CD14-positive monocyte (primary cell): Measurements from ENCODE around the gene DUSP3. TPM values are rescaled to one million over a fixed set of nuclear protein-coding genes. Genes with fewer than 3 reads are reported as not detected.
A peak's percentile ranks its signal among the peaks of the same experiment; 100 is the strongest.

Source experiments
- DNase-seq, 3 donors: peaks; one replicate each; pipeline ENCODE4 v3.0.0-alpha.2; 2011 to 2022
- H2AFZ ChIP-seq: 2 replicates; pipeline ENCODE4 v1.6.0; 2012; ENCODE audit warnings: mild to moderate bottlenecking, low read depth, low read length, inconsistent platforms; ENCODE audit not compliant: insufficient read depth, poor library complexity, severe bottlenecking
- H3K27ac ChIP-seq, 2 donors: 1 replicate in 1 of 2; 2 replicates in 1 of 2; pipeline ENCODE4 v1.5.1; 2012 to 2013; ENCODE audit warnings: low read length in 2 of 2, control low read depth in 1 of 2, inconsistent platforms in 1 of 2, low read depth in 1 of 2, mild to moderate bottlenecking in 1 of 2
- H3K27me3 ChIP-seq, 2 donors: one replicate each; pipeline versions ENCODE4 v1.6.0 to v1.6.1; 2011 to 2013; ENCODE audit warnings: low read length in 2 of 2; ENCODE audit not compliant: control insufficient read depth in 2 of 2, insufficient read depth in 2 of 2
- H3K36me3 ChIP-seq, 2 donors: replicated peaks in 1 of 2; 1 replicate in 1 of 2; 2 replicates in 1 of 2; pipeline versions ENCODE4 v1.5.1 to v1.6.1; 2012 to 2013; ENCODE audit warnings: low read length in 2 of 2, control low read depth in 1 of 2, inconsistent platforms in 1 of 2, mild to moderate bottlenecking in 1 of 2; ENCODE audit not compliant: insufficient read depth in 2 of 2, control insufficient read depth in 1 of 2
- H3K4me1 ChIP-seq, 2 donors: 1 replicate in 1 of 2; 2 replicates in 1 of 2; pipeline versions ENCODE4 v1.5.1 to v1.6.1; 2012 to 2013; ENCODE audit warnings: low read length in 2 of 2, control low read depth in 1 of 2, inconsistent platforms in 1 of 2, mild to moderate bottlenecking in 1 of 2, moderate library complexity in 1 of 2; ENCODE audit not compliant: insufficient read depth in 2 of 2, control insufficient read depth in 1 of 2
- H3K4me2 ChIP-seq: replicated peaks from 2 replicates; pipeline ENCODE3; 2012; ENCODE audit warnings: low read length, moderate library complexity, mild to moderate bottlenecking; ENCODE audit not compliant: poor library complexity, severe bottlenecking; ENCODE audit errors: extremely low read depth
- H3K4me3 ChIP-seq, 3 experiments: fragments of 200-600 bp in 1 of 3; sonication (generic) in 1 of 3; replicated peaks in 1 of 3; 1 replicate in 2 of 3; 2 replicates in 1 of 3; pipeline ENCODE4 v1.5.1; 2011 to 2013; ENCODE audit warnings: low read length in 3 of 3, mild to moderate bottlenecking in 3 of 3, control low read depth in 2 of 3, low read depth in 2 of 3, inconsistent platforms in 1 of 3, moderate library complexity in 1 of 3
- H3K79me2 ChIP-seq: 2 replicates; pipeline ENCODE4 v1.6.0; 2012; ENCODE audit warnings: mild to moderate bottlenecking, control low read depth, inconsistent platforms, low read length, moderate library complexity; ENCODE audit not compliant: insufficient read depth
- H3K9ac ChIP-seq: 2 replicates; pipeline ENCODE4 v1.6.0; 2017; ENCODE audit warnings: low read length, mild to moderate bottlenecking; ENCODE audit not compliant: insufficient read depth, poor library complexity, severe bottlenecking
- H3K9me3 ChIP-seq, 2 donors: replicated peaks in 1 of 2; 1 replicate in 1 of 2; 2 replicates in 1 of 2; pipeline versions ENCODE4 v1.5.1 to v1.6.1; 2012 to 2013; ENCODE audit warnings: low read length in 2 of 2, control low read depth in 1 of 2; ENCODE audit not compliant: control insufficient read depth in 1 of 2, insufficient read depth in 1 of 2
- H4K20me1 ChIP-seq: 2 replicates; pipeline ENCODE4 v1.6.0; 2012; ENCODE audit warnings: mild to moderate bottlenecking, low read length, control low read depth, moderate library complexity; ENCODE audit not compliant: insufficient read depth
- H3K27ac Mint-ChIP-seq, 7 donors: one replicate each; pipeline ENCODE4 v1.8.0; 2020; ENCODE audit warnings: mild to moderate bottlenecking in 7 of 7, mixed read lengths in 7 of 7, moderate library complexity in 6 of 7, inconsistent platforms in 2 of 7
- H3K27me3 Mint-ChIP-seq, 3 donors: one replicate each; pipeline ENCODE4 v1.8.0; 2021 to 2022; ENCODE audit warnings: low read depth in 3 of 3, mild to moderate bottlenecking in 3 of 3, mixed read lengths in 3 of 3, moderate library complexity in 3 of 3, inconsistent platforms in 1 of 3
- H3K36me3 Mint-ChIP-seq, 2 donors: one replicate each; pipeline ENCODE4 v1.8.0; 2020; ENCODE audit warnings: mixed read lengths in 2 of 2, inconsistent platforms in 1 of 2, mild to moderate bottlenecking in 1 of 2
- H3K4me1 Mint-ChIP-seq: one replicate; pipeline ENCODE4 v1.8.0; 2020; ENCODE audit warnings: mild to moderate bottlenecking, mixed read lengths
- H3K4me3 Mint-ChIP-seq, 2 donors: one replicate each; pipeline ENCODE4 v1.8.0; 2020; ENCODE audit warnings: mild to moderate bottlenecking in 2 of 2, mixed read lengths in 2 of 2, moderate library complexity in 1 of 2
- H3K9me3 Mint-ChIP-seq, 7 donors: one replicate each; pipeline ENCODE4 v1.8.0; 2020 to 2022; ENCODE audit warnings: mixed read lengths in 7 of 7, mild to moderate bottlenecking in 6 of 7, moderate library complexity in 6 of 7, inconsistent platforms in 2 of 7
- CTCF ChIP-seq: fragments of 200-600 bp; IDR thresholded peaks from one replicate; pipeline ENCODE4 v1.8.0; 2022; ENCODE audit warnings: antibody characterized with exemption, mild to moderate bottlenecking
- WGBS: methylation state at CpG from one replicate; pipeline ENCODE4 v1.1.5; 2013; ENCODE audit warnings: missing lambda C conversion rate; ENCODE audit not compliant: insufficient coverage; 5-methylcytosine and 5-hydroxymethylcytosine counted together
- intact Hi-C, 2 donors: fragments of 100-400 bp; cut with micrococcal nuclease; formaldehyde crosslinking; loops; one replicate each; pipeline versions ENCODE4 v1.15.0 to v1.15.1; 2023
- polyA plus RNA-seq, 3 donors: library from polyadenylated mRNA; depleted of rRNA in 1 of 3; unstranded in 2 of 3; stranded (reverse) in 1 of 3; fragments of 300-500 nt in 2 of 3; fragments of >200 nt in 1 of 3; fragmentation: Illumina TruSeq in 2 of 3; gene quantifications; 1 replicate in 2 of 3; 2 replicates in 1 of 3; pipeline ENCODE4 v1.2.3, GENCODE V29; 2012 to 2021

Gene DUSP3
- polyA plus RNA-seq, 3 donors: 36.7 to 78.5 (median 58.9) TPM

GRCh38 chr17:43814714-43815113 is 35.9 kb upstream of the DUSP3 start:
- Histone ChIP-seq H3K27me3 (no peaks in the 10 kb centered on the region), H3K4me2 (no peak overlapping the region), H3K79me2 (no peaks in the 10 kb centered on the region), H2AFZ (peak overlapping the region; percentile 3), H3K9me3 (no peaks in the 10 kb centered on the region), H3K27ac (no peak overlapping the region), H3K4me1 (peaks cover 11 to 15% of the 10 kb centered on the region in 2 donors), H4K20me1 (no peaks in the 10 kb centered on the region), H3K9ac (no peak overlapping the region), H3K36me3 (no peaks in the 10 kb centered on the region), H3K4me3 (no peak overlapping the region)
- no peak for TF ChIP-seq CTCF
- Mint-ChIP-seq H3K4me1 (peaks cover 18% of the 10 kb centered on the region), H3K27me3 (peaks cover 0 to 3% (median 2%) of the 10 kb centered on the region in 3 donors), H3K9me3 (no peaks in the 10 kb centered on the region), H3K4me3 (peak overlapping the region in 1 of 2 donors; percentile 56), H3K27ac (peak overlapping the region in 2 of 7 donors; percentile 5 to 71), H3K36me3 (peaks cover 3 to 4% of the 10 kb centered on the region in 2 donors)
- intact Hi-C loops: no loop called here
- WGBS: no CpG with 5 or more reads among the region's 1 CpG
- no peak for DNase-seq

- Histone ChIP-seq H3K36me3 (no peaks in the 10 kb centered on the region), H3K4me1 (peaks cover 11 to 15% of the 10 kb centered on the region in 2 donors), H3K4me3 (no peak overlapping the region), H3K9ac (no peak overlapping the region), H3K27ac (no peak overlapping the region), H4K20me1 (no peaks in the 10 kb centered on the region), H3K9me3 (no peaks in the 10 kb centered on the region), H3K4me2 (no peak overlapping the region), H3K27me3 (no peaks in the 10 kb centered on the region), H3K79me2 (no peaks in the 10 kb centered on the region), H2AFZ (peak overlapping the region; percentile 3)
- intact Hi-C loops: no loop called here
- no peak overlapping the region for H3K27ac Mint-ChIP-seq
- peaks cover 0 to 3% (median 2%) of the 10 kb centered on the region in 3 donors for H3K27me3 Mint-ChIP-seq
- 83% methylated on average over 8 of the region's 12 CpGs for WGBS
- H3K4me1 Mint-ChIP-seq: peaks cover 15% of the 10 kb centered on the region
- H3K9me3 Mint-ChIP-seq: peaks cover 0 to 2% (median 0%) of the 10 kb centered on the region in 7 donors
- no peak overlapping the region for H3K4me3 Mint-ChIP-seq
- peaks cover 3 to 4% of the 10 kb centered on the region in 2 donors for H3K36me3 Mint-ChIP-seq
- TF ChIP-seq CTCF: no peak
- no peak for DNase-seq
Measured at GRCh38 chr17:43814026-43814425, 35.2 kb upstream of the DUSP3 start.
